ENCODE results near the gene CEL. TPM values are rescaled to one million over a fixed set of nuclear protein-coding genes. Genes with fewer than 3 reads are reported as not detected.
A peak's percentile ranks its signal among the peaks of the same experiment; 100 is the strongest.

The CEL gene
- total RNA-seq, 1 donor from 2014 or later, result 0.75 TPM

- H3K27me3 ChIP-seq, result no peaks in the 10 kb centered on the region
- intact Hi-C loops (cut with DNase I), result no loop called here
- TF ChIP-seq, protein P1, sequence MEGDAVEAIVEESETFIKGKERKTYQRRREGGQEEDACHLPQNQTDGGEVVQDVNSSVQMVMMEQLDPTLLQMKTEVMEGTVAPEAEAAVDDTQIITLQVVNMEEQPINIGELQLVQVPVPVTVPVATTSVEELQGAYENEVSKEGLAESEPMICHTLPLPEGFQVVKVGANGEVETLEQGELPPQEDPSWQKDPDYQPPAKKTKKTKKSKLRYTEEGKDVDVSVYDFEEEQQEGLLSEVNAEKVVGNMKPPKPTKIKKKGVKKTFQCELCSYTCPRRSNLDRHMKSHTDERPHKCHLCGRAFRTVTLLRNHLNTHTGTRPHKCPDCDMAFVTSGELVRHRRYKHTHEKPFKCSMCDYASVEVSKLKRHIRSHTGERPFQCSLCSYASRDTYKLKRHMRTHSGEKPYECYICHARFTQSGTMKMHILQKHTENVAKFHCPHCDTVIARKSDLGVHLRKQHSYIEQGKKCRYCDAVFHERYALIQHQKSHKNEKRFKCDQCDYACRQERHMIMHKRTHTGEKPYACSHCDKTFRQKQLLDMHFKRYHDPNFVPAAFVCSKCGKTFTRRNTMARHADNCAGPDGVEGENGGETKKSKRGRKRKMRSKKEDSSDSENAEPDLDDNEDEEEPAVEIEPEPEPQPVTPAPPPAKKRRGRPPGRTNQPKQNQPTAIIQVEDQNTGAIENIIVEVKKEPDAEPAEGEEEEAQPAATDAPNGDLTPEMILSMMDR (IDR thresholded peaks at IDR 0.05), result no peak
- no peaks in the 10 kb centered on the region for H3K9me3 ChIP-seq
- ATAC-seq (no peak), DNase-seq (no peak)
- H3K4me3 ChIP-seq, result peak overlapping the region; percentile 78
- peak overlapping the region; percentile 60 for H3K27ac ChIP-seq
- no peaks in the 10 kb centered on the region for H3K36me3 ChIP-seq
- peaks cover 78% of the 10 kb centered on the region for H3K4me1 ChIP-seq
Measured at GRCh38 chr9:133118568-133118967, 56.8 kb downstream of the CEL start.

DNA sequence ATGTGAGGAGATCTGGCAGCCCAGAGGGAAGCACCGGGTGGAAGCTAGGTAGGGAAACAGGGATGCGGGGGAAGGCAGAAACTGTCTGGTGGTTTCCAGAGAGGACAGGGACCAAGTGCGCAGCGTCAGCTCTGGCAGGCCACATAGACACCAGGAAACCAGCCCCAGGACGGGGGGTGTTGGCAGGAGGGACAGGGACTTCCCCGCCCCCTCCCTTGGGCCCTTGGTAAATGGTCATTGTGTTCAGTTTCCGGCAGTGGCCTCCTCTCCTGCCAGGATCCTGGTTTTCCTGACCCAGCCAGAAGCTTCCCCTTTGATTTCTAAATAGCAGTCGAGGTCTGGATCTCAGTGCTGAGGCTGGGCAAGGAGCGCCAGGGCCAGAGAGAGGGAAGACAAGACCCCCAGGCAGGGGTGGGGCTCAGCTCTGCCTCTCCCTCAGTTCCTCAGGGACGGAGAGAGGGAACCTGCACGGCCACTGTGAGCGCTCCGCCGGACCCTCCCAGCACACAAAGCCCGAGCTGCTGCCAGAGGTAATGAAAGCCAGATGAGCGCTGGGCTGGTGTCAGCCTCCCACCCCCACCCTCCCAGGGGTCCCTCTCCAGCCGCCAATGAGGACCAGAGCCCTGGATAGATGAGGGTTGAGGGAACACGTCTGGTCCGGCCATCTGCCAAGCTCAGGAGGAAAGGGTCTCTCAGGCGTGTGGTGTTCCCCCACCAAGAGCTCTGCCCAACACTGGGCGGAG, 57.5 kb downstream of the CEL start:
- intact Hi-C loops (cut with DNase I), result no loop called here
- Histone ChIP-seq H3K36me3 (no peaks in the 10 kb centered on the region), H3K4me1 (peaks cover 71% of the 10 kb centered on the region), H3K27ac (peak overlapping the region; percentile 88), H3K4me3 (peak overlapping the region; percentile 78), H3K27me3 (no peaks in the 10 kb centered on the region), H3K9me3 (no peaks in the 10 kb centered on the region)
- ATAC-seq (no peak), DNase-seq (no peak)
- TF ChIP-seq, protein P1 (IDR thresholded peaks at IDR 0.05), result no peak

DNA sequence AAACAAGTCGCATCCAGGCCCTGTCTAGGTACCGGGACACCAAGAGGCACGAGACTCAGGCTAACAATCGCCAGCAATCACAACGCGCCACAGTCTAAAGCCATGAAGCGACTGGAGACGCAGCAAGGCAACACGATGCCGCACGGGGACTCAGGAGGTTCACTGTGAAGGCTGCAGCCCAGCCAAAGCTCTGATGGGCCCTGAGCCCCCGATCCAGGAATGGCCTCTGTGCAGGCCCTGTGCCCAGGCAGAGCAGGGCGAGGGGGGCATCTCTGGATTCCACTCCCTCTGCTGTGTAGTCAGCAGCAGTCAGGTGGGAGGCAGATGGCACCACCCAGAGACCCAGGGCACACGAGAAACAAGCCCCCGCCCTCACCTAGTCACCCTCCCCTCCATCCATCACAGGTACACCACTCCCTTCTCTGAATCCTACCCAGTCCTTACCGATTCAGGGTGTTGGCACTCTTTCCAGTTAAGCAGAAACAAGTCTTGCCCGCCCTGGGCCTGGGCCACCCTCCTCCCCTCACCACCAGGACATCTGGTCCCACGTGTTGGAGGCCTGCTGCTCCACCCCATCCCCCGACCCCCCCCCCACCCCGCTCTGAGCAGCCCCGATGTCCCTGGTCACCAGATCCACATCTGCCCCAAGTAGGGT, 58.2 kb downstream of the CEL start:
- intact Hi-C loops (cut with DNase I), result no loop called here
- Histone ChIP-seq H3K27me3 (no peaks in the 10 kb centered on the region), H3K27ac (peak overlapping the region; percentile 88), H3K36me3 (no peaks in the 10 kb centered on the region), H3K9me3 (no peaks in the 10 kb centered on the region), H3K4me3 (peak overlapping the region; percentile 78), H3K4me1 (peaks cover 70% of the 10 kb centered on the region)
- DNase-seq, result no peak
- TF ChIP-seq, protein P1 (IDR thresholded peaks at IDR 0.05), result no peak
- ATAC-seq, result no peak

- Histone ChIP-seq H3K36me3 (no peaks in the 10 kb centered on the region), H3K4me1 (peaks cover 67% of the 10 kb centered on the region), H3K27ac (peak overlapping the region; percentile 88), H3K9me3 (no peaks in the 10 kb centered on the region), H3K4me3 (peak overlapping the region; percentile 78), H3K27me3 (no peaks in the 10 kb centered on the region)
- ATAC-seq, result peak; percentile 1
- no peak for DNase-seq
- intact Hi-C loops (cut with DNase I), result no loop called here
- TF ChIP-seq, protein P1 (IDR thresholded peaks at IDR 0.05), result no peak
Measured at GRCh38 chr9:133120501-133121197, 58.9 kb downstream of the CEL start.

Small RNA genes lying within 50 kb of the gene (microRNA-seq; reads per million reads assigned to microRNA genes)
- gene MIR6877 (ENCODE audit: borderline microRNAs expressed), result 1.3 reads per million

Other genes starting within 250 kb of the CEL start
- gene AK8, start 183.7 kb upstream of the CEL start, total RNA-seq, result 0.55 TPM
- 3.3 TPM for gene SPACA9, start 183.1 kb upstream of the CEL start, total RNA-seq
- 44.9 TPM for gene TSC1, start 117.4 kb upstream of the CEL start, total RNA-seq
- gene GFI1B, start 83.3 kb upstream of the CEL start, total RNA-seq, result 0.52 TPM
- gene GTF3C5, start 31.0 kb upstream of the CEL start, total RNA-seq, result 41.7 TPM
- 66.3 TPM for gene RALGDS, start 59.3 kb downstream of the CEL start, total RNA-seq
- gene GBGT1, start 101.9 kb downstream of the CEL start, total RNA-seq, result 27.4 TPM
- not detected for gene OBP2B, start 147.3 kb downstream of the CEL start, total RNA-seq
- 16.8 TPM for gene ABO, start 213.2 kb downstream of the CEL start, total RNA-seq

Data from upper lobe of right lung (tissue), 1 donor.